HG03354 (cell line): ENCODE data around the gene LCP2.

ENCODE experiments used
- ATAC-seq: cut with Tn5 transposase; IDR thresholded peaks from one replicate; pipeline ENCODE4 v1.9.1; 2021; ENCODE audit warnings: mild to moderate bottlenecking; ENCODE audit not compliant: unreplicated experiment, poor library complexity, severe bottlenecking

The LCP2 gene

DNA sequence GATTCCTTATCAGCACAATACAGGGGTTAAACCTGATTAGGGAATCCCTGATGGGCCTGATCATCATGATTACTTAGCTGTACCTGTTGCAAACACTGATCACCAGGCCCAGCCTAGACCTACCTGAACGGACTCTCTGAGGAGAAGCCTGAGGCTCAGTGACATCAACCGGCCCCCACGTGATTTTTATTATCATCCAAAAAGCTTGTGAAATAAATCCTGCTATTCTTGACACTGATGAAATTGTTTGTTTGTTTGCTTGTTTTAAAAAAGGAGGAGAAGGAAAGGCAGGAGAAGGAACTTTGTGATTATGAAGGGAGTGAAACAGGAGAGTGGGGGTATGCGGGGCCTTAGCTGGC lies 18.1 kb downstream of the LCP2 start:
- ATAC-seq, result no peak

DNA sequence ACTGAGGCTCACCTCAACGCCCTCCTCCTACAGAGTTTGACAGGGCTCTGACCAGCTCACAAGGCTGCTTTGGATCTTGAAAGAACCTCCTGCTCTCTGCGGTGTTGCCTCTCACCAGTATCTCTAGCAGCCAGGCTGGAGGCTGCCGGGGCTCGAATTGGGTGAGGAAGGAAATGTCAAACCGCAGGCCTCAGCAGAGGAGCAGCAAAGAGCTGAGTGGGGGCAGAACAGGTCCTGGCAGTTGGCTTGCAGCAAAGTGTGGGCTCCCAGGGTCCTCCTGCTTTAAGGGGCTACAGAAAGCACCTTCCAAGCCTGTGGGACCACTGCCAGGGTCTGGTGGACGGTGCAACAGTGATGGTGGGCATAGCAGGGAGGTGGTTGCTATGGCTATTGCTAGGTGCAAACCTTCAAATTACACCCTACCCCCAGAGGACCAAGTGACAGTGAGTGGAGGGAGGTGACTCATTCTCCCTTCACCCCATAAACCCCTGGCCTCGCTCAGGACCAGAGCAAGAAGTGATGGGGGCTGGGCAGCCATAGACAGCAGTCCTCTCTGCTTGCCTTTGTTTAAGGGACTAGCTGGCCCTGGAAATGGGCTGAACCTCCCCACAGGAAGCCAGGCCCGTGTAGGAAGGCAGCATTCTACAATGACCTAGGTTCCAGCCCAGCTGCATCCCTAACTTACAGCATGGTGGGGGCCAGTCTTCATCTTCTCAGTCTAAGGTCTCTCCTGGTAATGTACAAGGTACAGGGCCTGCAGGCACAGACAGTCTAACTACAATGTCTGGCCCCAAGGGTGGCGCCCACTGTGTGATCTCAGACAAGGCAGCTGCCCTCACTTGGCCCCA lies 18.7 kb downstream of the LCP2 start:
- ATAC-seq, result peak; percentile 90

DNA sequence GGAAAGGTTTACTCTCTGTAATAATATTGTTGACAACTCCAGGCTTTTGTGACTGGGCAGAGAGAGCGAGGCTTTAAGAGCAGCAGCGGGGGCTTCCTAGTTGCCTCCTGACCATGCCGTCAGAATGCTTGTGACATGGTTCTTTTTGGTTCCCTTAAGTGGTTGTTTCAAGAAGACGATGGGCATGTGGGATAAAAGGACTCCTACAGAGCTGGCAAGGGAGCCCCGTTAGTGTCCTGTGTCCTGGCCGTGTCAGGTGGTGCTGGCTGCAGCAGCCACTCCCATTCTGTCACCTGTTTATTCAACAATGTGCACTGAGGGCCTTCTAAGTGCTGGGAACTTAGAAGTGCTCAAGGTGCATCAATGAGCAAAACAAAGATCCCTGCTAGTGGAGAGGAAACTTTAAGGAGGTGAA lies 19.7 kb downstream of the LCP2 start:
- ATAC-seq, result no peak

DNA sequence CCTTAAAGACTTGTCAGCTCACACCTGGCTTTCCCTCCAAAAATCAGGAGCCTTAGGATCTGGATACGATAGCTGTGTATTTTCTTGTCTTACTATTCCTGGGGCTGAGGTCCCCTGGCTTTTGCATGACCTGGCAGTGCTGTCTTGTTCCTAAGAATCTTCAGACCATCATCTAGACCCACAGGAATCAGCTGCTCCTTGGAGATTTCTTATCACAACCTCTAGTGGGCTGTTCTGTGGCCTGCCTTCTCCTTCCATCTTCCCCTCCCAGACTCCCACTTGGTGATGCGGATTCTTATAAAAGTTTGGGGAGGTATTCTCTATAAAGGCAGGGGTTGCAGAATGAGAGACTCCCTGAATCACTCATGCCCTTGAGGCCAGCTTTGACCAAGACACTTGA lies 21.4 kb downstream of the LCP2 start:
- ATAC-seq, result no peak

DNA sequence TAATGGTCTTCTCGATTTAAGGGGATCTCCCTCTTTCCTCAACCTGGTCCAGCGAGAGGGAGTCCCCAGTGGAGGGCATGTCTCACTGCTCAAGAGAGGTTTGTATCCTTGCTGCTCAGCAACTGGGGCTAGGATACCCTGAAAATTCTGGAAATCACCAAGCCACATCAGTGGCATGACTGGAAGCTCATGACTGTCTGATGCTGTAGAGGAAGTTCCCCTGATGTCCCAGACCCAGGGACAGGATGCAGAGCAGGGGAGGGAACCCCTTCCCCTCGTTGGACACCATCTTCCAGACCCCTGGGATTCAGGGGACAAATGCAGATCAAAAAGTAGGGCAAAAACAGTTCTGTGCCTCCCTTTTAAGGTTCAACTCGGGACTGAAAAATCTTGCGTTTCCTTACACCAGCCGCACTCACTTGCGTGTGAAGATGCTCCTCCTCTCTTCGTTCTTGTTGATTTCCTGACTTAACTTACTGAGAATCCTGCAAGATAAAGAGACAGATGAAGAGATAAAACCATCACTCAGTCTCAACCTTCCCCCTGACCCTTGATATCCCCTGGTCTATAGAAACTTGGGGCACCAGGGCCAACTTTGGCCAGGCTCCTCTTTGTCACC lies 22.1 kb downstream of the LCP2 start:
- no peak for ATAC-seq

DNA sequence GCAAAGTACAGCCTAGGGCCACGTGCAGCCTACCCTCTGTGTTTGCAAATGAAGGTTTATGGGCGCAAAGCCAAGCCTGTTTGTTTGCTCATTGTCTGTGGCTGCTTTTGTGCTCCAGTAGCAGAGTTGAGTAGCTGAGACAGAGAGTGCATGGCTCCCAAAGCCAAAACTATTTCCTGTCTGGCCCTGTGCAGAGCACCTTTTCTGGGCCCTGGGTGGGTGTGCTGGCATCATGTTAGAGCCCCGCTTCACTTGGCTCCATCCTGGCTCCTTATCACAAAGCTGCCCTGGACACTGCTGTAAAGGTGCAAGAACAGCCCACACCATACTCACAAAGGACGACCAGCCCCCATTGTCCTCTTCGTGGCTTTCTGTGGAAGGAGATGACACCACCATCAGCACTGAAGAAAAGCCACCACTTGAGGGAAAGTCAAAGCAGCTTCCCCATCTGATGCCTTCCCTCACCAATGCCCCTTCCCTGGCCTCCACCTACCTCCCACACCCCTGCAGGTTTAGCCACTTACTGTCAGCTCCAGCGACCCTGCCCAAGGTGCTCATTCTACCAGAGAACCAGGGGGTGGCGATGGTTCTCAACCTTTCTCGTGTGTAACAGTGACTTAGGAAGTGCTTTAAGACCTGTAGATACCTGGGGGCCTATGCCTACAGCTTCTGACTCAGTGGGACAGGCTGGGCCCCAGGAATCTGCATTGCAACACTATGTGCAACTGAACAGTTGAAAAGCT lies 23.4 kb downstream of the LCP2 start:
- no peak for ATAC-seq

DNA sequence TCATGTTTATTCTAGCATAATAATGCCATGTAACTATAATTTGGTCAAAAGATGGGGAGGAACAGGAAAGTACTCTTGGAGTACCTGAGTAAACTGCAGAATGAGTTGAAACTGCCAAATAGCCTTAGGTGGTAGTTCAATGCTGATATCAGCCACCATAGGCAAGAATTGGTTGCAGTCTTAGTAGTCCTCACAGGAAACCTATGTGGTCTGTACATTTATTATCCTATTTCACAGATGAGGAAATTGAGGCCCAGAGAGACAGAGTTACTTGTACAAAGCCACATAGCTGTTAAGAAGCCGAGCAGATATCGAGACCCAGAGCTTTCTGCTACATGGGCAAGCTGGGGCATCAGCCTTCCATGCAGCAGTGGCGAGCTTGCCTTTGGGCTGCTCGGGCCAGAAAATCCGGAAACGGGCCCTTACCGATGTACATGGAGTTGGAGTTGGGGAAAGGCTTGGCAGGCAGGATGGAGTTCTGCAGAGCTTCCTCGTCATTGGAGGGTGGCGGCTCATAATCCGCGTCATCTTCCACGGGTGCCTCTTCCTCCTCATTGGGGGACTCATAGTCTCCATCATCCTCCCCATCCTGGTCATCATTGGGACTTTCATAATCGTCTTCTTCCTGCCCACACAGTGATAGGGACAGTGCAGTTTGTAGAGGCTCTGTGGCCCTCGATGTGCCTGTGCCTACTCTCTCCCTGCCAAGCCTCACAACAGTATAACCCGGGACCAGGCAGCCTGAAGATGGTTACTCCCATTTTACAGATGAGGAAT lies 27.1 kb downstream of the LCP2 start:
- ATAC-seq, result no peak

DNA sequence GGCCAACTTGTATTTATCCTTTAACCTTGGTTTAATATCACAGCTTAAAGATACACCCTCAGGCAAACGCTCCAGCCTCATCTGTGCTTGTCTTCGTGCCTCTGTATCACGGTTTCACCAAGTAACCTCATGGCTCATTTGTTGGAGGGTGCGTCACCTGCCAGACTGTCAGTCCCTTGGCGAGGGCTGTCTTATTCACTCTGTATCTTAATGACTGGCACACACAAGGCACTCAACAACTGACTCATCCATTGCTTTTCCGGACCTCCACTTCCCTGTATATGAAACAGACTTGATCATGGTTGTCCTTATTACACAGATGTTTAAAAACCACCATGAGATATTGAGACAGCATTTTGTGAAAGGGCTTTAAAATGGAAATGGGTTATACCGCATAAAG lies 28.0 kb downstream of the LCP2 start:
- ATAC-seq, result no peak

DNA sequence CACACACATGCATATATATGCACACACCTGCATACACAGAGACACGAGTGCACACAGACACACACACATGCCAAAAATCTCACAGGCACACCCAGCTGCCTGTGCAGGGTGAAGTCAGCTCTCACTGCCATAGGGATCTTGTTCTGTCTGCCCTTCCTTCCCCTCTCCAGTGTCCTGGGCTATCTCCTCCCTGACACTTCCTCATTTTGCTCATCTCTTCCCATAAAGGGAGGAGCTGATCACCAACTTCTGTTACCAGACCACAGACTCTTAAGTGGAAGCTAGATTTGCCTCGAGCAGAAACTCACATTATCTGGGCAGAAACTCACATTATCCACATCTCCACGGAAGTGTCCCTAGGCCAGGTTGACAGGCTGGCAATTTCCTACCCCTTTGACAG lies 28.7 kb downstream of the LCP2 start:
- no peak for ATAC-seq

DNA sequence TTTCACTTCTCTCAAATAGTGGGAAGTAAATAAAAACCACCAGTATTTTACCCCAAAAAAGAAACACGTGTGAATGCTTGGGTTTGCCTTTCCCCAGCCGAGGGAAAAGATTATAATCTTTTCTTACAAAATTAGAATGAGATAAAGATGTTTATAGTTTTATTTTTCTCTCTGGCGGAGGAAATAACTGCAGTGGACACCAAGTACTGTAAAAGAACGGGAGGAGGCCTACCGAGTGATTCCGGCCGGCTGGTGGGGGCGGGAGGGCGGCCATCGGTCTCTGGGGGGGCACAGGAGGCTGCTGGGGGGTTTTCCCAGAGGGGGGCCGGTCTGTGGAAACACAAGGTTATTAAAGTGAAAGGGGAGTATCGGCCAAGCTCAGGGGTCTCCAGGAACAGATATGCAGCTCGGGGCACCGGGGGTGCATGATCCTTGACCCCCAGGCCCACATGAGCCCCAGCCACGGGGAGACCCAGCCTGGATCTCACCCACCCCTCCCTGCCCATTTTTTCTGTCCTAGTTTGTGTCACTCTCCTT lies 29.4 kb downstream of the LCP2 start:
- ATAC-seq, result no peak

DNA sequence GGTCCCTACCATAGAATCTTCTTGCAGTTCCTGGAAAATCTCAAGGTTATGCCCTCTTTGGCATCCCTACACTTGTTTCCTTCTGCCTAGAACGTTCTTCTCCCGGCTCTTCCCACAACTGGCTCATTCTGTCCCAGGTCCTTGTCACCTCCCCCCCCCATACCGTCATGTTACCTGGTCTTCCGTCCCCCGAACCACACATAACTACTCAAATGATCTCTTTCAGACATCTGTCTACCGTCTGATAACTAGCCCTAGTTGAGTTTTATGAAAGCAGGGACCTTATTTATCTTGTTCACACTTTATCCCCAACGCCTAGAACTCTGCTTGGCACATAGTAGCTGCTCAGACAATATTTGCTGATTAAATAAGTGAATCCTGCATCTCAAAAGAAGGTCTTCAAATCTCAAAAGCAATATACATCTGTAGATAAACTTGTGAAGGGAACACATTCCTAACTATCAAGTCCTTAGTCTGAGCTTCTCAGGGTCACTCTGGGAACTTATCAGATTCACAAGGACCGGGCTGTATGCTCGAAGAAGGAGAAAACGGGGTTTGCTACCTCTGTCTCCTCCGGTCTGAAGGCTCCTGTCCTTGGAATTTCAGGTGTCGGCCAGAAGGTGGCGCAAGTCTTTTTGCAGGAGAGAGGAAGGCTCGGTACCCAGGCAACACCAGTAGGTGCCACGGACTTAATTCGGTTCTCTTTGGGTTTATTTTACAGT lies 30.0 kb downstream of the LCP2 start:
- ATAC-seq, result peak; percentile 94

DNA sequence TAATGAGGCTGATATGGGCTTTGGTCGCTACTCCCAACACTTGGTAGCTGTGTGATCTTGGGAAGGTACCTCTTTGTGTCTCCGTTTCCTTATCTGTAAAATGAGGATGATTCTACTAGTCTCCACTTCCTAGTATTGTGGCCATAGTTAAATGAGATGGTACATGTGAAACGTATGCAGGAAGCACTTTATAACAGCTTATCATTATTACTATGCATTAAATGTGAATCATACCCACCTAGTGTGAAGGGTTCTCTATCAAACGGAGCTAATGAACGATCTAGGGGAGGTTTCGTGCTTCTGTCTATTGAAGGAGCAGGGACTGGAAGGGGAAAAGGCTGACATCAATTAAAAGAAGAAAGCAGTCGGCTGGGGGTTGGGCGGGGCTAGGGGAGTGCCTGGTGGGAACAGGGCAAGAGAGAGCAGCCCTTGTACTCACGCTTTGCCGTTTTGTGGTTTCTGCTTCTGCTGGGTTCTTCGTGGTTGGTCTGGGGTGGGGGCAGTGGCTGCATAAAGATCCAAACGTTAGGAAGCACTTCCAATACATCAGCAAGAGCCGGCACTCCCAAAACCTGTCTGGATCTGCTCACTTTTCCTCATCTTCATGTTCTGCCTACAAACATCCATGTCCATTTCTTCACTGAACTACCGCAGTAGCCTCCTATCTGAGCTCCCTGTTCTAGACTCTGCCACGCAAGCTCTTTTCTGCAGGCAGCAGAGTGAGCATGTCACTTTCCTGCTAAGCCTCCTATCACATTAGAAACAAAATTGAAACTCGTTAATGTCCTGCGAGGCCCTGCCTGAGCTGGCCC lies 30.8 kb downstream of the LCP2 start:
- no peak for ATAC-seq

DNA sequence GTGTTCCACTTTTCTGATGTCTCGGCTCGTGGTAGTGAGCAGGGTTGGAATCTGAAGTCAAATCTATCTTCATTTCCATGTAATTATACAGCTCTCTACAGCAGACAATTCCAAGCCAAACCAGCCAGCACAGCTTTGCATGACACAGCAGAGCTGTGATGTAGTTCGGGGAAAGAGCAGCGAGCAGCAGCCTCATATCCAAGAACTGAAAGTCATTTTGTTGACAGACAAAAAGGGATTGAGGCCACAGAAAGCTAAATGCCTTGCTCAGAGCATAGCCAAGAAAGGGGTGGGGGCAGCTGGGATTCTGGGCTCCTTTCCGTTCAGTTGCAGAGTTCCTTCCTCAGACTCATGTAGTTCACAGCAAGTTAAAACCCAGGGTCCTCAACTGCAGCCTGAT lies 32.1 kb downstream of the LCP2 start:
- ATAC-seq, result no peak

DNA sequence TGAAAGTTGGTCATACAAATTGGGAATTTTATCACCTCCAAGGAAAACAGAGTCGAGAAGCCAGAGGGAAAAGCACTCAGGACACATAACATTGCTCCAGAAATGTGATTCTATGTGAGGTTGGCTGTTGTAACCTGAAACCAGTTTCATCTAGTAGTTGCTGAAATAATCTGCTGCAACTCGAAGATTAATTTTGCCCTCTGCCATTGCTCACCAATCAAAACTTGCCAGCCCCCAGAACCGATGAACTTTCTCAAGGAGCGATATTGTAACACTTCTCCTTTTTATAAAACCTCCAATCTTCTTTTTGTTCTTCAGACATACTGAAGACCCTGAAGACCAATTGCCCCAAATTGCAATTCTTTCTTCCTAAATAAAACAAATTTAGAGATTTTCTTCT lies 33.7 kb downstream of the LCP2 start:
- no peak for ATAC-seq

DNA sequence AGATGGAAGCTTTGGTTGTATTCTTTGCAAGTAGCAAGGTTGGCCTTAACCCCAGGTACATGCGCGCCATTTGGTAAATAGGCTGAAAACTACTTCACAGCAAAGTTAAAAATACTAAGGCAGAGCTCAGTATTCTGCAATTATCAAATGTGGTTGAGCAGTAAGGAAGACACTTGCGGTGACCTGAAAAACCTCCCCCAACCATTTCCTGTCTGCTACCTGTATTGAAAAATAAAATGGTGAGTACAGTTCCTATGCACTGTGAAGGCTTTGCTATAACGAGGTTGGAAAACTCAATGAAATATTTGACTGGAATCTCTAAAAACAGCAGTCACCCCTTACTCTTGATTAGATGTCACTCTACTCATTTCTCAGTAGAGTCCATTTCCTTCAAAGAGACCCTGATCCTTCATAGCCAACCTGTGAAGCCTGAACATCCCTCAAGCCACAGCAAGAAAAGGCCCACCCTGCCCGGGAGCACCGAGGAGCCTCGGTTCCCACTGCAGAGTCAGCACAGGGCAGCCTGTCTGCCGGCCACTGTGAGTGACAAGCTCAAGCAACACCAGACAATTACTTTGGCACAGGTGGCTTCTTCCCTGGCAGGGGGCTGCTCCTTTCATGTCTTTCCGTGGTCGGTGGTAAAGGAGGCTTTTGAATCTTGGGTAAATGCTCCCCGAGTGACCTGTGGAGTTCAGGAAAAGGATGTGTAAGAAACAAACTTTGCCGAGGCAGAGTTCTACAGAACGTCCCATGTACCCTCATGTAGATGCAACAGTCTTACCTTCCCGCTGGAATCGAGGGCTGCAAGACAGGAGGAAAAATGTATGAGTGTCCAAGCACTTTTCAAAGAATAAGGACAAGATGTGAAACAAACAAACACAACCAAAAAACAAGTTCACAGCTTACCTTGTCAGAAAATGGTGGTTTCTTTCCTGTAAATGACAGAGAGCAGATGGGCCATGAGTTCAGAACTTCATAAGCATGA lies 35.2 kb downstream of the LCP2 start:
- no peak for ATAC-seq

DNA sequence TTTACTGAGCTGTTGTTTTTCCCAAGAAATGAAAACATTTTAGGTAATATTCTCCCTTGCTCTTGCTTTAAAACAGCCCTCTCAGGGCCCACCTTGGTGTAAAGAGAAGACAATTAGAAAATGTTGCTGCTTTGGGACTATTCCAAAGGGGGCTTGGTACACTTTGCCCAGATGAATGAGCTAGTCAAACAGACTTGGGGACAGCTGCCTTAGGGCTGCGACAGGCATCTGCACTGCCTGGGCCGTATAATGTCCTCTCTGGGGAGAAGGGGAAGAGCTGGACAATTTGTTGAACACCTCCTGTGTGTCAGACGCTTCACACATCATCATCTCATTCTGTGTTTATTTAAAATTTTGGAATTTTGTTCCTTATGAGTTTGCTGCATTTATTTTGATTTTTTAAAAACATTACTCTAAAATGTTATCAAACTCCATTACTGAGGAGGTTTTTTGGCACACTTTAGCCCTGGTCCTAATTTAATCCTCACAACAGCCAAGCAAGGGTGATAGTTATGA lies 36.0 kb downstream of the LCP2 start:
- ATAC-seq, result no peak

DNA sequence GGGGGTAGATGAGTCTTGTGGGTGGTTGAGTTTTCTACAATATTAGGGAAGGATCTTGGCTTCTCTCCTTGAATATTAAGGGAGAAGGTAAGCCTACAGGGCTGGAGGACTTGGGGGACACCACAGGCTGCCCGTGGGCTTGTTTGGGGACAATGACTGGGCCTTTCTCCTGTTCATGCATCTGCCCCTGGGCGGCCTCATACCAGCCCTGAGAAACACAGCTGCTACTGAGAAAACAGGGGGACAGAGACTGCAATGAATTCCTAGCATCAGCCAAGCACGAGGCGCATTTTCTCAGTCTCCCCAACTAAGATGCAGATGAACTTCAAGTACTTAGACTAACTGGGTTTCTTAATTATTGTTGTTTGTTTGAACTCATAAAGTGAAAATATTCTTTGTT lies 40.2 kb downstream of the LCP2 start:
- no peak for ATAC-seq
